Measurements from ENCODE around the gene CLMN.

The CLMN gene

DNA sequence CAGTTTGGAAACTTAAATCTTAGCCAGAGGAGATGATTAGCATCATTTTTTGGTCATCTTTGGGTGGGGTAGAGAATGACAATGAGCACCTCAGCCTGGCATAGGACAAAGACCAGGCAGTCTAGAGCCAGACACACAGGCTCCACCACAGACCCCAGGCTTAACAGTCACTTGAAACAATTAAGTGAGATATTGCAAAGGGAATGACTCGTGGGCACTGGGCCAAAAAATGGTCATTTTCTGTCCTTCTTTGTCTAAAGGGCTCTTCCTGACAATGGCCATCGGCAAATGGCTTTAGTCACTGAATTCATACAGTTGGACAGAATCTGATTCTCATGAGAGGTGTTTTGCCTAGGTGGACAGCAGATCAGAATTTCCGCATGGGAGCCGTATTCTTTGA is 84.4 kb downstream of the CLMN start:
- TF ChIP-seq, protein P1, sequence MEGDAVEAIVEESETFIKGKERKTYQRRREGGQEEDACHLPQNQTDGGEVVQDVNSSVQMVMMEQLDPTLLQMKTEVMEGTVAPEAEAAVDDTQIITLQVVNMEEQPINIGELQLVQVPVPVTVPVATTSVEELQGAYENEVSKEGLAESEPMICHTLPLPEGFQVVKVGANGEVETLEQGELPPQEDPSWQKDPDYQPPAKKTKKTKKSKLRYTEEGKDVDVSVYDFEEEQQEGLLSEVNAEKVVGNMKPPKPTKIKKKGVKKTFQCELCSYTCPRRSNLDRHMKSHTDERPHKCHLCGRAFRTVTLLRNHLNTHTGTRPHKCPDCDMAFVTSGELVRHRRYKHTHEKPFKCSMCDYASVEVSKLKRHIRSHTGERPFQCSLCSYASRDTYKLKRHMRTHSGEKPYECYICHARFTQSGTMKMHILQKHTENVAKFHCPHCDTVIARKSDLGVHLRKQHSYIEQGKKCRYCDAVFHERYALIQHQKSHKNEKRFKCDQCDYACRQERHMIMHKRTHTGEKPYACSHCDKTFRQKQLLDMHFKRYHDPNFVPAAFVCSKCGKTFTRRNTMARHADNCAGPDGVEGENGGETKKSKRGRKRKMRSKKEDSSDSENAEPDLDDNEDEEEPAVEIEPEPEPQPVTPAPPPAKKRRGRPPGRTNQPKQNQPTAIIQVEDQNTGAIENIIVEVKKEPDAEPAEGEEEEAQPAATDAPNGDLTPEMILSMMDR (IDR thresholded peaks at IDR 0.05; ENCODE audit: low read depth, low read length) = no peak
- Histone ChIP-seq H3K27ac (no peak overlapping the region), H3K27me3 (ENCODE audit: insufficient read depth, low read depth, severe bottlenecking) (no peaks in the 10 kb centered on the region), H3K4me3 (ENCODE audit: low read depth, low read length) (no peak overlapping the region), H3K9me3 (ENCODE audit: severe bottlenecking) (no peaks in the 10 kb centered on the region), H3K36me3 (peaks cover 4% of the 10 kb centered on the region; the same call in 1 of the 2 replicates)
- DNase-seq = no peak

DNA sequence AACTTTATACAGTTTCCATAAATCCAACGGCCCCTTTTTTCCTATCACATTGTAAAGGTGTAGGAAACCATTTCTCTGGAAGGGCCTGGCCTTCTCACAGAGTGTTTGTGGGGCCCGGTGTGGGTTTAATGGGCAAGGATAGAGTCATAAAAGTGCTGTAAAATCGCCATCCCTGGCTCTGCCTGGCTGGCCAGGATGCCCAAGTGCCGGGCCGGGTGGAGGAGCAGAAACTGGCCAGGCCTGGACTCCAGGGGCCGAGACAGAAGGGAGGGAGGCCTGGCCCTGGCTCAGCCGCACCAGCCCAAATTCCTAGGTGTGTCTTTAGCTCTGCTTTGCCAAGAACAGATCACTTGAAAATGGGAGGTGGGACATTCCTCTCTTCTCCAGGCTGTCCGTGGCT is 85.3 kb downstream of the CLMN start:
- TF ChIP-seq, protein P1 (IDR thresholded peaks at IDR 0.05; ENCODE audit: low read depth, low read length) = no peak
- Histone ChIP-seq H3K4me3 (ENCODE audit: low read depth, low read length) (no peak overlapping the region), H3K27me3 (ENCODE audit: insufficient read depth, low read depth, severe bottlenecking) (no peaks in the 10 kb centered on the region), H3K9me3 (ENCODE audit: severe bottlenecking) (no peaks in the 10 kb centered on the region), H3K27ac (no peak overlapping the region), H3K36me3 (no peaks in the 10 kb centered on the region)
- DNase-seq = no peak

DNA sequence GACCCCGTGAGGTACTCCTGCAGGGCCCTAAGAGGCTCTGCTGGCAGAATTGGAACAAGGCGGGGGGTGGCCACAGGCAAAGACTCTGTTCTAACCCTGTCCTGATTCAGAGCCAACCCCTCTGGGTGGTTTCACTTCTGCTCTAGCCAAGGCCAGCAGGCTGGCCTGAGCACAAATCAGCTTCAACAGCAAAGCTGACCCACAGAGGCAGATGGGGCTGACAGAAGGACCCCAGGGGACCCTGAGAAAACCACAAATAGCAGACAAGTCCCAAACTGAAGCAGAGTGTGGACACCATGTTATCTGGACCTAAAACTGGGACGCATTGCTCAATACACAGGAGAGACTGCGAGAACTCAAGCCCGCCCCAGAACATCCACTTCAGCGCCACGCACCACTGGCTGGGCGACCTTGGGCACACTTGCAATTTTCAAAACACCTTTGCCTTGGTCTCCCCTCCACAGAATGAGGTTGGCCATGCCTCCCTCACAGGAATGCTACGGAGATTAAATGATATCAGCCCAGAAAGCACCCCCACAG is 85.9 kb downstream of the CLMN start:
- Histone ChIP-seq H3K27me3 (ENCODE audit: insufficient read depth, low read depth, severe bottlenecking) (no peaks in the 10 kb centered on the region), H3K9me3 (ENCODE audit: severe bottlenecking) (no peaks in the 10 kb centered on the region), H3K4me3 (ENCODE audit: low read depth, low read length) (no peak overlapping the region), H3K27ac (no peak overlapping the region), H3K36me3 (no peaks in the 10 kb centered on the region; the same call in 1 of the 2 replicates)
- DNase-seq = no peak
- TF ChIP-seq, protein P1 (IDR thresholded peaks at IDR 0.05; ENCODE audit: low read depth, low read length) = no peak

DNA sequence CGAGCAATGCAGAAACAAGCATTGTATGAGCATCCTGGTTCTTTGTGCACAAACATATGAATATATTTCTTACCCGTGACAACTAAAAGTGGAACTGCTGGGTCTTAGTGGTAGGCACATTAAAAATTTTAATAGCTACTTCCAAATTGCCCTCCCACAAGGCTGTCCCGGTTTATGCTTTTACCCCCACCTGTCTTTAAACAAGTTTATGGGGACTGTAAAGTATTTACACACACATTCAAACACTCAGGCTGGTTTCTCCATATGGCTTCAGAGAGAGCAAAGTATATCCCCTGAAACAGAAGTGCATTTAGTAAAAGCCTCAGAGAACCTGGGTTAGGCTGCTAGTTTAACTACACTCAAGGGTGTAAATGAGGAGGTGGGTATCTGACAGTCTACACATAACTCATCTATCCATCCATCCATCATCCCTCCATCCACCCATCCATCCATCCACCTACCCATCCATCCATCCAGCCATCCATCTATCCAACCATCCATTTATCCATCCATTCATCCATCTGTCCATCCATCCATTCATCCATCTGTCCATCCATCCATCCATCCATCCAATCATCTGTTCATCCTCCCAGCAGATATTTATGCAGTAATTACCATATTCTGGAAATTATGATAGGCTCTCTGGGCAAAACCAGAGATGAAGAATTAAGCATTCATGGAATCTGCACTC is 86.7 kb downstream of the CLMN start:
- Histone ChIP-seq H3K27me3 (ENCODE audit: insufficient read depth, low read depth, severe bottlenecking) (no peaks in the 10 kb centered on the region), H3K4me3 (ENCODE audit: low read depth, low read length) (no peak overlapping the region), H3K9me3 (ENCODE audit: severe bottlenecking) (no peaks in the 10 kb centered on the region), H3K27ac (no peak overlapping the region), H3K36me3 (no peaks in the 10 kb centered on the region; the same call in 1 of the 2 replicates)
- no peak for DNase-seq
- TF ChIP-seq, protein P1 (IDR thresholded peaks at IDR 0.05; ENCODE audit: low read depth, low read length) = no peak

DNA sequence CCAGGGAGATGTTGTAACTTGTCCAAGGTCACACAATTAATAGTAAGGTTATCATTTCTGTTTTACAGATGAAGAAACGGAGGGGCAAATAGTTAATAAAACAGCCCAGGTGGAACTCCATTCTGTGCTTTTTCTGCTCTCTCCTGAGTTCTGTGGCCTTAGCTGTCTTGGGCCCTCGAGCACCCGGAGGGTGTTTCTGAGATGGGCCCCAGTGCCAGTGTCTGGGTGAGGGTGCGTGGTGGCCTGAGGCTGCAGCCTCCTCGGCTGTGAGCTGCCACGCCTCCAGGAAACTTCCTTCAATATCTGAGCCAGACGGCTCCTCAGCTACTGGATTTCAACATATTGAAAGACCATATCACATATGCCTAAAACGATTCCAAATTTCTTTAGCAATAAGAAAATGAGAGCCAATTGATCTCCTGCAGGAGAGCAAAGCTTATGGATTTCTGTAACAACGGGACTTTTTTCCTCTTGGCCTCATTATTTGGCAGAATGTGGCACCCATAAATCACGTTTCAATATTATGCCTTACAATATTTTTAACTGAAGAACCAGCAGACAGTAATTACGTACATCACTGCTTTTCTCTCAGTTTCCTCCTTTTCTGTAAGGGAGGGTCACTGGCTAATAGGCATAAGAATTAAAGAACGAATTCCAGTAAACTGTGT is 87.6 kb downstream of the CLMN start:
- TF ChIP-seq, protein P1 (IDR thresholded peaks at IDR 0.05; ENCODE audit: low read depth, low read length) = no peak
- no peak for DNase-seq
- no peaks in the 10 kb centered on the region for H3K27me3 ChIP-seq (ENCODE audit: insufficient read depth, low read depth, severe bottlenecking)
- H3K27ac ChIP-seq = no peak overlapping the region
- no peak overlapping the region for H3K4me3 ChIP-seq (ENCODE audit: low read depth, low read length)
- H3K9me3 ChIP-seq (ENCODE audit: severe bottlenecking) = no peaks in the 10 kb centered on the region
- H3K36me3 ChIP-seq = no peaks in the 10 kb centered on the region; the same call in 1 of the 2 replicates

Measured in WERI-Rb-1 (cell line).